Natural killer cell (primary cell): ENCODE results near the gene CLBA1. TPM values are rescaled to one million over a fixed set of nuclear protein-coding genes. Genes with fewer than 3 reads are reported as not detected.
"Not testable (repeated sequence)": the region's sequence is repeated elsewhere in the genome, so short reads cannot be mapped to it uniquely, and the experiment has no call there.

ENCODE experiments used
- ATAC-seq, 3 donors: fragments of 150-1000 bp in 2 of 3; fragments of 200-7000 bp in 1 of 3; cut with Tn5 transposase; 1 replicate in 1 of 3; 2 replicates in 2 of 3; pipeline ENCODE4 v1.10.0; 2021; ENCODE audit warnings: mild to moderate bottlenecking in 2 of 3, moderate library complexity in 2 of 3
- DNase-seq, 2 donors: peaks; one replicate each; pipeline versions ENCODE4 v3.0.0 to v3.0.0-alpha.2; 2013 to 2021; ENCODE audit warnings: mixed read lengths in 1 of 2
- H3K27ac ChIP-seq: one replicate; pipeline ENCODE4 v1.5.1; 2013; ENCODE audit warnings: mild to moderate bottlenecking, low read length
- H3K27me3 ChIP-seq: one replicate; pipeline ENCODE4 v1.6.1; 2013; ENCODE audit warnings: low read length; ENCODE audit not compliant: control insufficient read depth, insufficient read depth
- H3K36me3 ChIP-seq: one replicate; pipeline ENCODE4 v1.6.1; 2013; ENCODE audit warnings: low read length; ENCODE audit not compliant: control insufficient read depth, insufficient read depth
- H3K4me1 ChIP-seq: one replicate; pipeline ENCODE4 v1.6.1; 2013; ENCODE audit warnings: low read length; ENCODE audit not compliant: control insufficient read depth, insufficient read depth
- H3K4me3 ChIP-seq: one replicate; pipeline ENCODE4 v1.5.1; 2013; ENCODE audit warnings: low read length
- H3K9me3 ChIP-seq: one replicate; pipeline ENCODE4 v1.6.1; 2013; ENCODE audit warnings: low read length; ENCODE audit not compliant: control insufficient read depth, insufficient read depth
- H3K27ac Mint-ChIP-seq, 2 donors: one replicate each; pipeline ENCODE4 v1.8.0; 2022; ENCODE audit warnings: mild to moderate bottlenecking in 2 of 2, mixed read lengths in 2 of 2, moderate library complexity in 1 of 2
- H3K27me3 Mint-ChIP-seq, 2 donors: one replicate each; pipeline ENCODE4 v1.8.0; 2022; ENCODE audit warnings: low read depth in 2 of 2, mixed read lengths in 2 of 2
- H3K36me3 Mint-ChIP-seq: one replicate; pipeline ENCODE4 v1.8.0; 2022; ENCODE audit warnings: mixed read lengths
- H3K4me1 Mint-ChIP-seq, 2 donors: one replicate each; pipeline ENCODE4 v1.8.0; 2022; ENCODE audit warnings: mixed read lengths in 2 of 2
- H3K4me3 Mint-ChIP-seq: one replicate; pipeline ENCODE4 v1.8.0; 2022; ENCODE audit warnings: mild to moderate bottlenecking, moderate library complexity, mixed read lengths
- H3K9me3 Mint-ChIP-seq, 2 donors: one replicate each; pipeline ENCODE4 v1.8.0; 2022; ENCODE audit warnings: mixed read lengths in 2 of 2
- CTCF ChIP-seq: fragments of 200-600 bp; IDR thresholded peaks from one replicate; pipeline ENCODE4 v1.8.0; 2022; ENCODE audit warnings: antibody characterized with exemption
- WGBS: methylation state at CpG from one replicate; pipeline ENCODE4 v1.1.7; 2013; ENCODE audit warnings: missing lambda C conversion rate; ENCODE audit not compliant: insufficient coverage; 5-methylcytosine and 5-hydroxymethylcytosine counted together
- intact Hi-C: fragments of 100-400 bp; cut with micrococcal nuclease; formaldehyde crosslinking; loops from one replicate; pipeline ENCODE4 v1.14.2; 2022
- total RNA-seq, 4 donors: library from RNA; stranded (reverse); fragments of 120-200 nt in 1 of 4; gene quantifications; one replicate each; pipeline versions ENCODE4 v1.2.3 to v1.2.4, GENCODE V29; 2013 to 2022

The CLBA1 gene
- total RNA-seq, 3 donors from 2014 or later (not counting 1 experiment from before 2014, with no cell fraction given), result 1.2 to 1.8 (median 1.3) TPM

- DNase-seq, result no peak
- no peak overlapping the region for H3K4me3 ChIP-seq
- no peaks in the 10 kb centered on the region for H3K9me3 Mint-ChIP-seq
- 94% methylated on average over 16 of the region's 16 CpGs for whole genome bisulfite sequencing
- H3K36me3 Mint-ChIP-seq, result no peaks in the 10 kb centered on the region
- ATAC-seq, result no peak
- no peaks in the 10 kb centered on the region for H3K4me1 Mint-ChIP-seq
- no peak overlapping the region for H3K27ac ChIP-seq
- no peak overlapping the region for H3K27ac Mint-ChIP-seq
- no peaks in the 10 kb centered on the region for H3K4me1 ChIP-seq
- no peak for TF ChIP-seq CTCF
- H3K36me3 ChIP-seq, result no peaks in the 10 kb centered on the region
- no peak overlapping the region for H3K4me3 Mint-ChIP-seq
- H3K9me3 ChIP-seq, result no peaks in the 10 kb centered on the region
- peaks cover 3 to 23% of the 10 kb centered on the region in 2 donors for H3K27me3 Mint-ChIP-seq
- intact Hi-C loops, result no loop called here
- no peaks in the 10 kb centered on the region for H3K27me3 ChIP-seq
Observed at GRCh38 chr14:104942586-104942985, 43.0 kb upstream of the CLBA1 start.

GRCh38 chr14:104943216-104944015 lies 42.2 kb upstream of the CLBA1 start:
- H3K9me3 Mint-ChIP-seq, DNase-seq, H3K4me1 ChIP-seq, H3K4me3 Mint-ChIP-seq, H3K27me3 ChIP-seq, intact Hi-C loops, H3K36me3 Mint-ChIP-seq, H3K4me3 ChIP-seq, H3K27ac Mint-ChIP-seq, H3K9me3 ChIP-seq, H3K36me3 ChIP-seq, H3K27ac ChIP-seq, ATAC-seq, H3K4me1 Mint-ChIP-seq: not testable (repeated sequence)
- H3K27me3 Mint-ChIP-seq, result peaks cover 0 to 15% of the 10 kb centered on the region in 2 donors
- 90% methylated on average over 29 of the region's 29 CpGs for WGBS

GRCh38 chr14:104944016-104944308 lies 41.6 kb upstream of the CLBA1 start:
- H3K27ac Mint-ChIP-seq, intact Hi-C loops, DNase-seq, H3K4me1 ChIP-seq, H3K4me1 Mint-ChIP-seq, H3K27me3 ChIP-seq, H3K9me3 Mint-ChIP-seq, ATAC-seq, H3K27ac ChIP-seq, H3K9me3 ChIP-seq, H3K36me3 Mint-ChIP-seq, H3K4me3 ChIP-seq, H3K4me3 Mint-ChIP-seq, H3K36me3 ChIP-seq: not testable (repeated sequence)
- peaks cover 0 to 11% of the 10 kb centered on the region in 2 donors for H3K27me3 Mint-ChIP-seq
- WGBS, result 77% methylated on average over 6 of the region's 6 CpGs

GRCh38 chr14:104944436-104945205 lies 41.0 kb upstream of the CLBA1 start:
- ATAC-seq, H3K4me3 Mint-ChIP-seq, H3K4me3 ChIP-seq, DNase-seq, H3K27ac ChIP-seq, H3K27ac Mint-ChIP-seq, H3K27me3 ChIP-seq, H3K4me1 Mint-ChIP-seq, intact Hi-C loops, H3K36me3 Mint-ChIP-seq, H3K9me3 ChIP-seq, H3K9me3 Mint-ChIP-seq, H3K4me1 ChIP-seq, H3K36me3 ChIP-seq: not testable (repeated sequence)
- WGBS, result 91% methylated on average over 29 of the region's 29 CpGs
- H3K27me3 Mint-ChIP-seq, result peaks cover 0 to 11% of the 10 kb centered on the region in 2 donors

- H3K4me3 ChIP-seq, ATAC-seq, intact Hi-C loops, H3K27me3 Mint-ChIP-seq, H3K27ac Mint-ChIP-seq, H3K4me3 Mint-ChIP-seq, H3K36me3 ChIP-seq, H3K36me3 Mint-ChIP-seq, H3K27ac ChIP-seq, H3K27me3 ChIP-seq, DNase-seq, H3K9me3 Mint-ChIP-seq, H3K4me1 ChIP-seq, H3K4me1 Mint-ChIP-seq, H3K9me3 ChIP-seq: not testable (repeated sequence)
- WGBS, result 86% methylated on average over 20 of the region's 20 CpGs
Observed at GRCh38 chr14:104945266-104945665, 40.3 kb upstream of the CLBA1 start.

GRCh38 chr14:104945986-104946965 lies 39.3 kb upstream of the CLBA1 start:
- not testable (repeated sequence) for H3K27me3 Mint-ChIP-seq

More at GRCh38 chr14:104945986-104946965, 39.3 kb upstream of the CLBA1 start:
- ATAC-seq, intact Hi-C loops, H3K4me1 Mint-ChIP-seq, H3K27ac Mint-ChIP-seq, DNase-seq, H3K36me3 ChIP-seq, H3K4me3 ChIP-seq, H3K27ac ChIP-seq, H3K4me1 ChIP-seq, H3K36me3 Mint-ChIP-seq, H3K9me3 Mint-ChIP-seq, H3K4me3 Mint-ChIP-seq, H3K9me3 ChIP-seq, H3K27me3 ChIP-seq: not testable (repeated sequence)
- 92% methylated on average over 38 of the region's 43 CpGs for WGBS
